H7 (cell line): ENCODE measurements around the gene GNB3. TPM values are rescaled to one million over a fixed set of nuclear protein-coding genes. Genes with fewer than 3 reads are reported as not detected.
A peak's percentile ranks its signal among the peaks of the same experiment; 100 is the strongest.

Experiments
- DNase-seq: peaks from one replicate; pipeline ENCODE4 v3.0.0; 2012
- H3K27me3 ChIP-seq: 2 replicates; pipeline ENCODE4 v1.6.0; 2011; ENCODE audit warnings: mild to moderate bottlenecking, low read length; ENCODE audit not compliant: control insufficient read depth, insufficient read depth
- H3K36me3 ChIP-seq: replicated peaks from 2 replicates; pipeline ENCODE4 v1.5.1; 2011; ENCODE audit warnings: low read length; ENCODE audit not compliant: control insufficient read depth, insufficient read depth
- H3K4me3 ChIP-seq: 2 replicates; pipeline ENCODE4 v1.5.1; 2011; ENCODE audit warnings: low read depth, mild to moderate bottlenecking, control low read depth, low read length, moderate library complexity; ENCODE audit not compliant: insufficient read depth
- total RNA-seq: library from RNA; depleted of rRNA; stranded (reverse); fragments of >200 nt; shearing (Covaris generic); gene quantifications from 2 replicates; pipeline ENCODE4 v1.2.3, GENCODE V29; 2014; rRNA removed

GNB3 gene
- total RNA-seq: 1.5 and 5.5 TPM in 2 replicates

DNA sequence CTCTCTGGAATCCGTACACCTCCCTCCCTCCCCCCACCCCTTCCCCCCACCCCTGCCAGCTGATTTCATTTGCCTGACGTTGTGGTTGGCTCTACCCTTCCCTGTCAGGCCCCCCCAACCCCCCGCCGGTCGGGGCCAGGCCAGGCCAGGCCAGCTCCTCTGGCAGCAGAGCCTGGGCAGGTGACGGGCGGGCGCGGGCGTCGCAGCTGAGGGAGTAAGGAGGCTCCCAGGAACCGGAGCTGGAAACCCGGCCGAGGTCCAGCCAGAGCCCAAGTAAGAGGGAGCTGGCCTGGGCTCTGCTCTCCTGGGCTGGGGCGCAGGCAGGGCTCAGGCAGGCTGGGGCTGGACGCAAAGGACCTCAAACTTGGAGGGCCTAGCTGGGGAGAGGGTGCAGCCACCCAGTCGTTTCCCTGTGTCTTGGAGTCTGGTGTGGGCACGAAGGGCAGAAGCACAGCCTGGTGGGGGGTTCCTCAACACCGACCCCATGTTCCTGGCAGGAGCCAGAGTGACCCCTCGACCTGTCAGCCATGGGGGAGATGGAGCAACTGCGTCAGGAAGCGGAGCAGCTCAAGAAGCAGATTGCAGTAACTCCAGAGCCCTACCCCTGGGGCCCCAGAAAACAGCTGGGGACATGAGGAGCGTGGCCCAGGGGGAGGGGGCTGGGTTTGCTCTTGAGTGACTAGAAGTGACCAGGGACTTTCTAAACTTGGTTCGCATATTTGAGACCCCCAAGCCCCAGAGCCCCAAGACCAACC lies at the start of gene GNB3:
Gene GNB3, plus strand, starts transcription at position 165 of the 755 bp plus-strand sequence. Its CDS starts 363 bp downstream, at position 528.
- DNase-seq: no peak
- peaks cover 21% of the 10 kb centered on the region for H3K36me3 ChIP-seq

GRCh38 chr12:6791931-6792520 lies 48.7 kb upstream of the GNB3 start:
- H3K27me3 ChIP-seq: peaks cover 4% of the 10 kb centered on the region
- peak; percentile 28 for DNase-seq
- no peak overlapping the region for H3K4me3 ChIP-seq

More for the DNA sequence above, at the start of gene GNB3:
- H3K27me3 ChIP-seq: no peaks in the 10 kb centered on the region
- no peak within 1 kb of the TSS for H3K4me3 ChIP-seq

DNA sequence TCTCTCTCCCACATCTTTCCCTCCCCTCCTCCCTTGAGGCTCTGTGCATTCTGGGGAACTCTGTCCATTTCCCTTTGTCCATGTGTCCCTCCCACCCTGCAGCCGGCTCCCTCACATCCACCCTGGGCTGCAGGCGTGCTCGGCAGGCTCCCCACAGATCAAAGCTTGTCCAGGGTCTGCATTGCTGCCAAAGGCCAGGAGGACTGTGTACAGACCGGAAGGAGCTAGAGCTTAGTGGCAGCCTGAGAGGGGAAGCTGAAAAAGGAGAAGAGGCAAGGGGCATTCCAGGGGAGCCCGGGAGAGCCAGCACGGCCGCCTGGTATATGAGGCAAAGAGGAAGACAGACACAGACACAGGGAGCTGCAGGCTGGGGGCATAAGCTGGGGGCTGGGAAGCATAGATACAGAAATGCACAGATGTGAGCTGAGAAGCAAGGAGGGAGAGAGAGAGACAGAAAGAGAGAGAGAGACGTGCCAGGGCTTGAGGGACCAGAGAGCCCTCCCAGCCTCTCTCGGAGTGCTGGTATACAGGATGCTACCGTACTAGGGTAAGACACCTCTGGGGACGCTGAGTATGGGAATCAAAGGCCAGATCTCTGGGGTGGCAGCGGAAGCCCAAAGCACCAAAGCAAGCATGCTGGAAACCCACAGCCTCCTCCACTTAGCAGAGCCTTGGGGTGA lies 48.1 kb upstream of the GNB3 start:
- H3K27me3 ChIP-seq: peaks cover 4% of the 10 kb centered on the region
- H3K36me3 ChIP-seq: no peaks in the 10 kb centered on the region
- H3K4me3 ChIP-seq: no peak overlapping the region
- peak; percentile 35 for DNase-seq

More at GRCh38 chr12:6791931-6792520, 48.7 kb upstream of the GNB3 start:
- no peaks in the 10 kb centered on the region for H3K36me3 ChIP-seq

GRCh38 chr12:6795088-6795487 lies 45.6 kb upstream of the GNB3 start:
- H3K36me3 ChIP-seq: no peaks in the 10 kb centered on the region
- H3K4me3 ChIP-seq: no peak overlapping the region
- no peaks in the 10 kb centered on the region; the same call in 1 of the 2 replicates for H3K27me3 ChIP-seq
- DNase-seq: no peak

DNA sequence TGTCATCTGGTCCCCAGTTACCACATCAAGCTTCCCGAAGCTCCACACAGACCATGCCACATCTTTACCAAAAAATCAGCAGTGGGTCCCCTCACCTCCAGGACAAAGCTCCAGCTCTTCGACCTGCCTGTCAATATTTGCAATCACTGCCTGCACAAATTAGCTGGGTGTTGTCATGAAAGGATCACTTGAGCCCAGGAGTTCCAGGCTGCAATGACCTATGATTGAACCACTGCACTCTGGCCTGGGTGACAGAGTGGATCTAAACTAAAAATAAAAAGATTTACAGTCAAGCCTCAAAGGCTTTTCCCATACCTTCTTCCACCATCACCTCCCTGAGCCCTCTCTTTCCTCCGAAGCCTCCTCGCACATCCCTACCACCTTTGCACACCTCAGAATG lies 44.1 kb upstream of the GNB3 start:
- no peak for DNase-seq
- Histone ChIP-seq H3K27me3 (no peaks in the 10 kb centered on the region), H3K4me3 (no peak overlapping the region), H3K36me3 (no peaks in the 10 kb centered on the region)

DNA sequence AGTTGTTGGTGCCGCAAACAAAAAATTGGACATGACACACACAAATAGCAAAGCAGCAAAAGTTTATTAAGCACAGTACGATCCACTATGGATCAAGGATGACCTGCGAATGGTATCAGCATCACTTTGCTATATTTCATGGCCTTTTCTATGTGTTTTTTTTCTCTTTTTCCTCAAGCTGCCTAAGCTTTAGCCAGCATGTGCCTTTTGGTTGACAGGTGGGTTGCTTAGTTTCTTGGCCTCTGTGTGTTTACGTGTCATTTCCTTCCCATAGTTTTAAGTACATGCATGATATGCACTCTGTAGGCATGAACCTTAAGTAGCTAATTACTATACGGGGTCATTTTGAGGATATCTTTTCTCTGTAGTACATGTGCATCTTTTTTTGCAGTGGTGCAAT lies 41.6 kb upstream of the GNB3 start:
- H3K27me3 ChIP-seq: no peaks in the 10 kb centered on the region
- no peak overlapping the region for H3K4me3 ChIP-seq
- no peak for DNase-seq
- no peaks in the 10 kb centered on the region for H3K36me3 ChIP-seq

DNA sequence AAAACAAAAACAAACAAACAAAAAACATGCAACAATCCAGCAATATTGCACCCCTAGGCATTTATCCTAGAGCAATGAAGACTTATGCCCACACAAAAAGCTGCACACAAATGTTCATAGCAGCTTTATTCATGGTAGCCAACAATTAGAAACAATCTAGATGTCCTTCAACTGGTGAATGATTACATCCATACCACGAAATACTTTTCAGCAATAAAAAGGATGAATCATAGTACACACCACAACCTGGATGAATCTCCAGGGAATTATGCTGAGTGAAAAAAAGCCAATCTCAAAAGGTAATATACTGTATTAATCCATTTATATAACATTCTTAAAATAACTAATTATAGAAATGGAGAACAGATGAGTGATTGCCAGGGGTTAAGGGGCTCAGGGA lies 33.6 kb upstream of the GNB3 start:
- DNase-seq: no peak
- H3K4me3 ChIP-seq: no peak overlapping the region

GRCh38 chr12:6809056-6809455 lies 31.7 kb upstream of the GNB3 start:
- Histone ChIP-seq H3K4me3 (no peak overlapping the region), H3K27me3 (no peaks in the 10 kb centered on the region; the same call in 1 of the 2 replicates), H3K36me3 (no peaks in the 10 kb centered on the region)
- DNase-seq: peak; percentile 7

More for the DNA sequence above, 33.6 kb upstream of the GNB3 start:
- H3K27me3 ChIP-seq: no peaks in the 10 kb centered on the region
- no peaks in the 10 kb centered on the region for H3K36me3 ChIP-seq

GRCh38 chr12:6810758-6811157 lies 30.0 kb upstream of the GNB3 start:
- H3K27me3 ChIP-seq: peaks cover 8% of the 10 kb centered on the region
- peak; percentile 18 for DNase-seq
- no peaks in the 10 kb centered on the region for H3K36me3 ChIP-seq
- no peak overlapping the region for H3K4me3 ChIP-seq

- Histone ChIP-seq H3K27me3 (peaks cover 8% of the 10 kb centered on the region), H3K36me3 (no peaks in the 10 kb centered on the region), H3K4me3 (no peak overlapping the region)
- DNase-seq: no peak
Measured at GRCh38 chr12:6813363-6813762, 27.4 kb upstream of the GNB3 start.

- Histone ChIP-seq H3K36me3 (no peaks in the 10 kb centered on the region), H3K27me3 (peaks cover 20% of the 10 kb centered on the region), H3K4me3 (no peak overlapping the region)
- DNase-seq: no peak
Measured at GRCh38 chr12:6816598-6816997, 24.1 kb upstream of the GNB3 start.

GRCh38 chr12:6817098-6817497 lies 23.6 kb upstream of the GNB3 start:
- no peak for DNase-seq
- Histone ChIP-seq H3K4me3 (no peak overlapping the region), H3K36me3 (no peaks in the 10 kb centered on the region), H3K27me3 (peaks cover 24% of the 10 kb centered on the region)

GRCh38 chr12:6817662-6818157 lies 23.0 kb upstream of the GNB3 start:
- Histone ChIP-seq H3K27me3 (peaks cover 30% of the 10 kb centered on the region), H3K36me3 (no peaks in the 10 kb centered on the region), H3K4me3 (no peak overlapping the region)
- DNase-seq: no peak

GRCh38 chr12:6818222-6818621 lies 22.5 kb upstream of the GNB3 start:
- Histone ChIP-seq H3K4me3 (no peak overlapping the region), H3K27me3 (peaks cover 36% of the 10 kb centered on the region), H3K36me3 (no peaks in the 10 kb centered on the region)
- peak; percentile 83 for DNase-seq

DNA sequence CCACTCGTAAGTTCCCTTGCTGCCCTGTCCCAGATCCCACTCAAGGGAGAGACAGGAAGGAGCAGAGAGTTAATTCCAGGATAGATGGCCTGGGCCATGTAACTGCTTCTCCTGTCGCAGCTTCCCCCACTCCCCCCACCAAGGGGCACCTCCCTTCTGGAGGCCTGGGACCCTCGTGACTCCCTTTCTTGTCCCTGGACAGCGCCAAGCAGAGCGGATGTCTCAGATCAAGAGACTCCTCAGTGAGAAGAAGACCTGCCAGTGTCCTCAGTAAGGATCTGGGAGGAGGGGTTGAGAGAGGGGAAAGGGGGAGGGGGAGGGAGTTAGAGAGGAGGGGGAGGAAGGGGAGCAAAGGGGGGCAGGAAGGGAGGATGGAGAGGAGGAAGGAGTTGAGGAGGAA lies 22.1 kb upstream of the GNB3 start:
- Histone ChIP-seq H3K36me3 (no peaks in the 10 kb centered on the region), H3K4me3 (no peak overlapping the region), H3K27me3 (peaks cover 40% of the 10 kb centered on the region)
- DNase-seq: peak; percentile 42
